ENCODE results near the gene PNPLA5. TPM values are rescaled to one million over a fixed set of nuclear protein-coding genes. Genes with fewer than 3 reads are reported as not detected.

Gene PNPLA5
- total and polyA plus RNA-seq, 2 of the 8 experiments (the other 6 are each of a cell fraction or from before 2014, with no cell fraction given), result 3.9 to 6.8 TPM

DNA sequence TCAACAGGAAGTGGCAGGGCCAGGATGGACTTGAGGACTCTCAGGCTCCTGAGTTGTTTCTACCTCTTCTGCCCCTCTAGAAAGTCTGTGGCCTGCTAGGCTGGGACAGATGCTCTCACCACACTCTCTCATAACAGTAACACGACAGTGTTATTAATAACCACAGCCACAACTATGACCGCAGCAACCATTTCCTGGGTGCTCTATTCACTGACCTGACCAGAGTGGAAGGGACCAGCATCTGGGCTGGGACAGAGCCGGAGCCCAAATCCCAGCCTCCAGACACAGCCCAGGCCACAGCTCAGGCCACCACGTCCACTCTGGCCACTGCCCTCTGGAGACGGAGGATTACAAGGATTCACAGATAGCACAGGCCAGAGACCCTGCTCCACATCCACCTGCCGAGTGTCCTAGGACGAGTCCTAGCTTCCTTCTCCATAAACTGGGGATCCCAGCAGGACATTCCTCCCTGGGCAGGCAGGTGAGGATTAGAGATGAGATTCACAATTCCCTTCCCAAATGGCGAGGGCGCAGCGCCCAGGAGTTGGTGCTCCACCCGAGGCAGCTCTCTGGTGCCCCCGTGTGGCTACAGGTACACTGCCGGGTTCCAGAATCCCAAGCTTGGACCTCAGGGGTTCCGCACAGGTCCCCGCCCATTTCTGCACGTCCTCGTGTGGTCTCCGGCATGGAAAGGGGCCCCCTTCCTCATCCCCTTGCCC lies 7.1 kb downstream of the PNPLA5 start (continued):
- no peak for TF ChIP-seq SUZ12 (IDR thresholded peaks at IDR 0.05; ENCODE audit: low read length)
- TF ChIP-seq RAD21 (IDR thresholded peaks at IDR 0.05 in 1 of 2, conservative IDR thresholded peaks at IDR 0.05 in 1 of 2; ENCODE audit: low read depth in 2 of 2, low read length in 2 of 2), result peak; percentile 78 to 86
- no peak for TF ChIP-seq EP300 (IDR thresholded peaks at IDR 0.05; ENCODE audit: borderline replicate concordance in 1 of 2, low read depth in 2 of 2, low read length in 2 of 2)
- TF ChIP-seq POU5F1 (IDR thresholded peaks at IDR 0.05; ENCODE audit: low read depth, low read length), result no peak
